Parathyroid adenoma (tissue), 2 donors: Measurements from ENCODE around the gene PTPRT.

Source experiments
- H2AFZ ChIP-seq: fragments of 300-600 bp; sonication (generic); one replicate; pipeline ENCODE4 v1.7.0; 2017; ENCODE audit warnings: antibody characterized with exemption, mild to moderate bottlenecking
- H3K27ac ChIP-seq: fragments of 300-600 bp; sonication (generic); one replicate; pipeline ENCODE4 v1.7.0; 2017
- H3K27me3 ChIP-seq: fragments of 300-600 bp; sonication (generic); one replicate; pipeline ENCODE4 v1.7.0; 2017; ENCODE audit warnings: low read length; ENCODE audit not compliant: control insufficient read depth, insufficient read depth
- H3K36me3 ChIP-seq: fragments of 300-600 bp; sonication (generic); one replicate; pipeline ENCODE4 v1.7.0; 2017; ENCODE audit warnings: low read length; ENCODE audit not compliant: control insufficient read depth, insufficient read depth
- H3K4me1 ChIP-seq: fragments of 300-600 bp; sonication (generic); one replicate; pipeline ENCODE4 v1.7.0; 2017; ENCODE audit warnings: control low read depth
- H3K4me2 ChIP-seq: fragments of 300-600 bp; sonication (generic); one replicate; pipeline ENCODE4 v1.7.0; 2017; ENCODE audit warnings: low read length
- H3K4me3 ChIP-seq: fragments of 300-600 bp; sonication (generic); one replicate; pipeline ENCODE4 v1.7.0; 2017; ENCODE audit warnings: low read depth, low read length
- H3K79me2 ChIP-seq: fragments of 300-600 bp; sonication (generic); one replicate; pipeline ENCODE4 v1.7.0; 2017; ENCODE audit warnings: control low read depth
- H3K9ac ChIP-seq: fragments of 300-600 bp; sonication (generic); one replicate; pipeline ENCODE4 v1.7.0; 2017; ENCODE audit warnings: mild to moderate bottlenecking
- H3K9me3 ChIP-seq: fragments of 300-600 bp; sonication (generic); one replicate; pipeline ENCODE4 v1.7.0; 2017; ENCODE audit warnings: low read length; ENCODE audit not compliant: control insufficient read depth
- CTCF ChIP-seq: fragments of 300-600 bp; sonication (generic); IDR thresholded peaks from one replicate; pipeline ENCODE4 v1.7.0; 2017; ENCODE audit warnings: antibody characterized with exemption, mild to moderate bottlenecking
- donor health status: primary hyperparathyroidism.

Gene PTPRT

DNA sequence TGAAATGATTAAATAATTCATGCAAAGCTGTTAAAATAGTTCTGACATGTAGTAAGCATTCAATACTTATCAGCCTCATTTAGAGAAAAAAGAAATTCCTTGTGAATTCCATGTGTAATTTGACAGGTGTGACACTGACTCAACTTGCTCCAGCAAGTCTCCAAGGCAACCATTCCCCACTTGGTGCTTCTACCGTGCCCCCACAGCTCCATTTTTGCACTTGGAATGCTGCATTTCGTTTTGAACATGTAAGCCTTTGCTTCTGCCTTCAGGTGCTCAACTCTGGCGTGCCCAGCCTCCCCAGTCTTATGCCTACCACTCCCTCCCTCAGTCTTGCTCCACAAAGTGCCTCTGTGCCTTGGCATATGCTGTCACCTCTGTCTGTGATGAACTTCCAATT, 810.9 kb downstream of the PTPRT start:
- H3K4me2 ChIP-seq: no peak overlapping the region
- H3K4me1 ChIP-seq: peaks cover 4% of the 10 kb centered on the region
- no peak overlapping the region for H3K4me3 ChIP-seq
- no peaks in the 10 kb centered on the region for H3K36me3 ChIP-seq
- no peak overlapping the region for H3K9ac ChIP-seq
- no peak for TF ChIP-seq CTCF
- H3K9me3 ChIP-seq: no peaks in the 10 kb centered on the region
- no peaks in the 10 kb centered on the region for H3K27me3 ChIP-seq
- H2AFZ ChIP-seq: no peak overlapping the region
- no peak overlapping the region for H3K27ac ChIP-seq
- no peaks in the 10 kb centered on the region for H3K79me2 ChIP-seq

- no peak overlapping the region for H3K4me2 ChIP-seq
- no peak overlapping the region for H3K9ac ChIP-seq
- no peaks in the 10 kb centered on the region for H3K27me3 ChIP-seq
- no peaks in the 10 kb centered on the region for H3K36me3 ChIP-seq
- H3K27ac ChIP-seq: no peak overlapping the region
- no peak overlapping the region for H3K4me3 ChIP-seq
- TF ChIP-seq CTCF: no peak
- H3K79me2 ChIP-seq: no peaks in the 10 kb centered on the region
- peaks cover 15% of the 10 kb centered on the region for H3K4me1 ChIP-seq
- H2AFZ ChIP-seq: no peak overlapping the region
- no peaks in the 10 kb centered on the region for H3K9me3 ChIP-seq
Measured at GRCh38 chr20:42376131-42376530, 813.6 kb downstream of the PTPRT start.

GRCh38 chr20:42373049-42373448, 816.7 kb downstream of the PTPRT start:
- Histone ChIP-seq H3K36me3 (no peaks in the 10 kb centered on the region), H3K79me2 (no peaks in the 10 kb centered on the region), H3K9ac (no peak overlapping the region), H3K4me2 (no peak overlapping the region), H3K9me3 (no peaks in the 10 kb centered on the region), H3K4me3 (no peak overlapping the region), H3K4me1 (peaks cover 12% of the 10 kb centered on the region), H2AFZ (no peak overlapping the region), H3K27ac (no peak overlapping the region), H3K27me3 (no peaks in the 10 kb centered on the region)
- no peak for TF ChIP-seq CTCF

GRCh38 chr20:42370075-42370474, 819.6 kb downstream of the PTPRT start:
- TF ChIP-seq CTCF: no peak
- Histone ChIP-seq H3K4me2 (no peak overlapping the region), H2AFZ (no peak overlapping the region), H3K27me3 (no peaks in the 10 kb centered on the region), H3K27ac (no peak overlapping the region), H3K79me2 (no peaks in the 10 kb centered on the region), H3K4me1 (peaks cover 14% of the 10 kb centered on the region), H3K9ac (no peak overlapping the region), H3K36me3 (no peaks in the 10 kb centered on the region), H3K9me3 (no peaks in the 10 kb centered on the region), H3K4me3 (no peak overlapping the region)

GRCh38 chr20:42368910-42369309, 820.8 kb downstream of the PTPRT start:
- no peak overlapping the region for H3K4me2 ChIP-seq
- no peaks in the 10 kb centered on the region for H3K79me2 ChIP-seq
- H3K4me1 ChIP-seq: peaks cover 14% of the 10 kb centered on the region
- TF ChIP-seq CTCF: no peak
- no peak overlapping the region for H3K27ac ChIP-seq
- H3K9me3 ChIP-seq: no peaks in the 10 kb centered on the region
- H3K36me3 ChIP-seq: no peaks in the 10 kb centered on the region
- no peak overlapping the region for H2AFZ ChIP-seq
- no peak overlapping the region for H3K4me3 ChIP-seq
- H3K27me3 ChIP-seq: peaks cover 3% of the 10 kb centered on the region
- H3K9ac ChIP-seq: no peak overlapping the region
